Head of caudate nucleus (tissue), 42 donors: ENCODE measurements around the gene TMEM63A.
"Not testable (repeated sequence)": the region's sequence is repeated elsewhere in the genome, so short reads cannot be mapped to it uniquely, and the experiment has no call there.

Source experiments
- DNase-seq, 42 donors: peaks; one replicate each; pipeline versions ENCODE4 v3.0.0 to v3.0.0-alpha.2; 2020 to 2021; ENCODE audit warnings: mixed read lengths in 7 of 42
- intact Hi-C: fragments of 100-400 bp; cut with DNase I; formaldehyde crosslinking; loops from one replicate; pipeline ENCODE4 v1.15.0; 2022

Gene TMEM63A

DNA sequence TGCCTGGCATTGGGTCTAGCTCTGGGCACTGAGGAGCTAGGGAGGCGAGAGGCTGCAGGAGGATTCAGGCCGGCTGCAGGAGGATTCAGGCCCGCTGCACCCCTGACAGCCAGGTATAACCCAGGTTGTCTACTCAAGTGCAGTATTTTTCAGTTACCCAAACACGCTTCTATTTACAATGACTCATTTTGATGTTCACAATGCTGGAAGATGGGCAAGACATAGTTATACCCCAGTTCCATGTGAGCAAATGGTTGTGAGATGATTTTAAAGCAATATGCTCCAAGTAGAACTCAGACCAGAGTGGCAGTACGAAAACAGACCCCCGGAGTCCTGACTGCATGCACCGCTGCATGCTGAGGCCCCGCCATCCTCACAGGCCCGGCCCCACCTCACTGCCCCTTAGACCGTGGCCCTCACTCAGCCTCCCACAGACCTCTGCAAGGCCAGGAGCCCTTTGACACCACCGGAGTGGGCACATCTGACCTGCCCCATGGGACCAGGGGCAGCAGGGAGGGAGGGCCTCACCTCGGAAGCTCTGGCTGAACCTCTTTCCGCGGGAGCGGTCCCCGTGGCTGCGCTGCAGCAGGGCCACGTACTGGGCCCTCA, 6.2 kb upstream of the TMEM63A start:
- DNase-seq: no peak
- intact Hi-C loops: no loop called here

DNA sequence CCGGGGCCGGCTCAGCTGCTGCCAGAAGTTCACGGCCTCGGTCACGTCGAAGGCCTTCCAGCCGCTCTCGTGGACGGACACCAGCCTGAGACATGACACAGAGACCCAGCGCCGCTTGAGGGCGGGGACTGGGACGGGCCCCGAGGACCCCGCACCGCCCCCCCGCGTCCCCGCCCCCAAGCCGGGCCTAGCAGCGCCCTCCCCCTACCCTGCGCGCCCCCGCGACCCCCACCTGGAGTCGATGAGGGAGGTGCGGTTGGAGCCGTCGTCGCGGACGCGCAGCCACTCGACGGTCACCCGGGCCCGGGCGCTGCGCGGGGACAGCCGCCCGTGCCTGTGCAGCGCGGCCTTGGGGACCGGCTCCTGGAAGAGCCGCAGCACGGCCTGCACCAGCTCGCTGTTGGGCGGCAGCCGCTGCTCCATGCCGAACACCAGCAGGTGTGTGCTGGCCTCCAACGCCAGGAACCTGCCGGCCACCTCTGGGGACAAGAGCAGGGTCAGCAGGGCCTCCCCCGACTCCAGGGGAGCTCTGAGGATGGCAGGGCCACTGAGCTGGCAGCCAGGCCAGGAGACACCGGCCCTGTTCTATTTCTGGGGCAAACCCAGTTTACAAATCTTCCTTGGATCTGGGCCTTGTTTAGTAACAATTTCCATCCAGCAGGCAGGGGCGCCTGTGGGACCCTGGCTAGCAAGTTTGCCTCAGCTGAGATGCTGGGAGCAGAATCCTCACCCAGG, 5.5 kb upstream of the TMEM63A start:
- DNase-seq, intact Hi-C loops: not testable (repeated sequence)

DNA sequence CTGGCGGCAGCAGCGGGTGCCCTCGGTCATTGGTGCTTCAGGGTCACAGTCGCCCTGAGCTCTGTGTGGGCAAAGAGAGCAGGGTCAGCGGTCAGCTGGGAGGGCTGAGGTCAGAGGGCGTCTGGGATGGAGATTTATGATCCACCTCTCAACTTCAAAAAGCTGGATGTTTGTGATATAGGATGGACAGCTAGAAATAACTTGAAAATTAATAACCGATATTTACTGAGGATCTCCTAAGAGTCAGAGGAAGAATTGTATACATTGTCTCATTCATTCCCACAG, 4.8 kb upstream of the TMEM63A start:
- intact Hi-C loops: no loop called here

DNA sequence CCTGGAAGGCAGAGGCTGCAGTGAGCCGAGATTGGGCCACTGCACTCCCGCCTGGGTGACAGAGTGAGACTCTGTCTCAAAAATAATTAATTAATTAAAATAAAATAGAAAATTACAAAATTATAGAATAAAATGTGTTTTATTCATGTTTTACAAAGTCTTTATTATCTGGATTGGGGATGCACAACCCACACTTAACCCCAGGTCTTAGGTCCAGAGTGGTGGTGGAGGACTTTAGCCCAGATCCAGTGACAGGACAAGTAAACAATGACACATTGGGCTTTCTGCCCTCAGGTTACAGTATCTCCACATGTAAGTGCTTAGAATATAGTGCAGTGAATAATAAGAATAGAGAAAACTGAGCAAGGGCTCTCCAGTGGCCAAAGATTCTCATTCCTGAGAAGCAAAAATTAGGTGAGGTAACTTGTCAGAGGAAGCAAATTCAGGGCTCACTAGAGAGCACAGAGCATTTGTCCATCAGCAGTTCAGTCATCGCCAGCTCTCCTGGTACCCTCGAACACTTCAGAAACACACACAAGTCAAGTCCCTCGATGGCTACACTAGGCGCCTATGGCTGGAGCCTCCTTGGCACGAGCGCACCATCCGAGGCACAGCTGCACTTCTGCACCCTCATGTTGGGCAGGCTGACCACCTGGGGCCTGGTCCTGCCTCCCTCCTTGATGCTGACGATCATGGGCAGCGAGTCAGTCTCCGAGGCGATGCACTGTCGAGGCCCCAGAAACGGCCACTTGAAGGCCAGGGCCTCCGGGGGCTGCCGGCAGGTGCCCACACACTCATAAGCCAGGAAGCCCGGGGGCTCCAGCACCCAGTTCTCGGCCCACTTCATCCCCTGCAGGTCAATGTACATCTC, 4.2 kb upstream of the TMEM63A start:
- no peak for DNase-seq
- intact Hi-C loops: no loop called here

More for the DNA sequence above, 4.8 kb upstream of the TMEM63A start:
- DNase-seq: no peak

DNA sequence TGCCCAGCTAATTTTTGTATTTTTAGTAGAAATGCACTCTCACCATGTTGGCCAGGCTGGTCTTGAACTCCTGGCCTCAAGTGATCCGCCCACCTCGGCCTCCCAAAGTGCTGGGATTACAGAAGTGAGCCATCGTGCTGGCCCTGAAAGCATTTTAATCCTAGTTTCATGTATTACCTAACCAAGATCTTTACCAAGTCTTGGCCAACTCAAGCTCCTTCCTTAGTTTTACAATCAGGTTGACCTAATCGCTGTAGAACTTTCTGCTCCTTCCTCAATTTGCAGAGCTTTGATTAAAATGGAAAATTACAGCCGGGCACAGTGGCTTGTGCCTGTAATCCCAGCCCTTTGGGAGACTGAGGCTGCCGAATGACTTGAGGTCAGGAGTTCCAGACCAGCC, 3.2 kb upstream of the TMEM63A start:
- no peak for DNase-seq
- intact Hi-C loops: no loop called here

DNA sequence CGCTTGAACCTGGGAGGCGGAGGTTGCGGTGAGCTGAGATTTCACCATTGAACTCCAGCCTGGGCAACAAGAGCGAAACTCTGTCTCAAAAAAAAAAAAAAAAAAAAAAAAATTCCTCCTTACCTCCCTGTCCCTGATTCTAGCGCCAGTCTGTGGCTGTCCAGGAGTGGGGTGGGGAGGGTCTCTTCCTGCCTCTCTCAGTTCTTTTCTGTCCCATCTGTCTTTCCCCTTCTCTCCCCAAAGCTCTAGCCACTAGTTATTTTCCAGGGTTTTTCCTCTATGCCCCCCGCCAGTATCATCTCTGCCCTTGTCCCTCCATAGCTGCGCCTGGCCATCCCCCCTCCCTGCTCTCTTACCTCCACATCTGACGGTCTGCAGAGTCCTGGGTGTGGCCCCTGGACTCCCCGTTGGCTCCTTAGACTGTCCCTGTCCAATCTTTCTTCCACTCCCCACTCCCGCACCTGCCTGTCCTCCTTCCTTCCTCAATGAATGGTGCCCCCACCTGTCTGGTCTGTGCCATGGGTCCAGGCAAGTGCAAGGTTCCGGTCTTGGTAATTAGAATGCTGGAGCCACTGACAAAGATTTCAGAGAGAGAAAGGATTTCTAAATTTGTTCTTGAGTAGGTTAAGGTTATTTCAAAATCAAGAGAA, 1.6 kb upstream of the TMEM63A start:
- no peak for DNase-seq
- intact Hi-C loops: no loop called here

DNA sequence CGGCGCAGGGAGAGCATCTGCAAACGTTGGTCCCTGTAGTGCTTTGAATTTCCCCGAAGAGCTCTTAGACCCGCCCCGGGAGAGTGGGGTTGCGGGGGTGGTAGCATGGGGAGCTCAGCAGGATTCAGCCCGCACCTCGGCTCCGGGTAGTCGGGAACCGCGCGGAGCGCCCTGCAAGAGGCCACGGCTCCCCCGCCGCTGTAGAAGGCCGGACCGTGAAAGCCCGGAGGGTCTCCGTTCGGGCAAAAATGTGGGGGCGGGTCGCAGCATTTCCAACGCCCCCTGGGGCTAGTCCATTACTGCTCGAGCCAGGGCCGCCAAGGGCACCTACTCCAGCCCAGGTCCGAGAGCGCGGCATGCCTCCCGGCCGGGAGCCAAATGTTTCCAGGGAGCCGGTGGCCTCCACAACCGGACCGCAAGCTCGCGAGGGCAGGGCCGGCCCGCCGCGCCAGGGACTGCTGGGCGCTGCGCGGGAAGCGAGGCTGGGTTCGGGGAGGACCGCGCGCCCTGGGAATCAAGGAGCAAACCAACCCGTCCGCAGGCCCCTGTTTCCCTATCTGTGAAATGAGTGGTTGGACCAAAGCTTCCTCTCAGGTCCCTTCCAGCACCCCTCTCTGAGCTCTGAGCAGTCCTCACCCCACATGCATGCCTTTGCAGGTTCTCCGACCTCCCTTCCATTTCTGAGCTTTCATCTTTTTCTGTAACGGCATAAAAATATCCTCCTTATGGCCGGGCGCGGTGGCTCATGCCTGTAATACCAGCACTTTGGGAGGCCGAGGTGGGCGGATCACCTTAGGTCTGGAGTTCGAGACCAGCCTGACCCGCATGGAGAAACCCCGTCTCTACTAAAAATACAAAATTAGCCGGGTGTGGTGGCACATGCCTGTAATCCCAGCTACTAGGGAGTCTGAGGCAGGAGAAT, 775 bp upstream of the TMEM63A start:
- intact Hi-C loops: no loop called here
- DNase-seq: peak in 41 of 42 donors; percentile 21 to 77 (median 58)

DNA sequence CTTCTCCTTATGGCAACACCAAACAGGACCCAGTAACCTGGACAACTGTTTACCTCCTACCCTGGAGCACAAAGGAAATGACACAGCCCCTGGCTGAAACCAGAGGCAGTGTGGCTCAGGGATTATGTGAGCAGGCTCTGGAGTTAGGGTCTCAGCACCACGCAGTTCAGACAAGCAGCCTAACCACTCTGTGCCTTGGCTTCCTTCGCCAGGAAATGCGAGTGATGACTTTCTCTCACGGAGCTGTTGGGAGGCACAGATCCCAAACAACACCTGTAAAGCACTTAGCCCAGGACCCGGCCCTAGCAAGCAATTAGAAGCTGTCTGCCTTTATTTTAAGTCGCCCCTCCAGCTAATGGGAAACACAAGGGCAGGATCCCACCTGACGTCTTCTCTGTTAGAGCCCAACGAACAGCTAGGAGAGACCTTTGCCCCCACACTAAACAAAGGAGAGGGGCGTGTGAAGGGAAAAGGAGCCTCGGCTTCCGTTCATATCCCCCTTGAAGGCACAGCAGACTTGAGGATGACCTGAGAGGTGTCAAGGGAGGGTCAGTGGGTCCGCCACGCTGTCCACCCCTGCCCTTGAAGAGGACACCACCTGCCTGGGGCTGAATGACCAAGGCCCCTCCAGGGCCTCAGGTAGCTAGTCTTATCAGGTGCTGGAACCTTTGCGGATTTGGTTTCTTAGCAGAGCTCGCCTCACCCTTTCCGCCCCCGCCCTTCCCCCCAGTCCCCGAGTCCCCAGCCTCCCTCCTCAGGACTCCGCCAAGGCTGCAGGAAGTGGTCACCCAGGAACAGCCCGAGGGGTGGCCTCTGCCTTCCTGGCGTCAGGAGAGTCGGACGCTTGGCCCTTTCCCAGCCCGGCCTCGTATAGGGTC, 860 bp downstream of the TMEM63A start:
- DNase-seq: peak in 14 of 42 donors; percentile 7 to 63 (median 40)
- intact Hi-C loops: no loop called here

DNA sequence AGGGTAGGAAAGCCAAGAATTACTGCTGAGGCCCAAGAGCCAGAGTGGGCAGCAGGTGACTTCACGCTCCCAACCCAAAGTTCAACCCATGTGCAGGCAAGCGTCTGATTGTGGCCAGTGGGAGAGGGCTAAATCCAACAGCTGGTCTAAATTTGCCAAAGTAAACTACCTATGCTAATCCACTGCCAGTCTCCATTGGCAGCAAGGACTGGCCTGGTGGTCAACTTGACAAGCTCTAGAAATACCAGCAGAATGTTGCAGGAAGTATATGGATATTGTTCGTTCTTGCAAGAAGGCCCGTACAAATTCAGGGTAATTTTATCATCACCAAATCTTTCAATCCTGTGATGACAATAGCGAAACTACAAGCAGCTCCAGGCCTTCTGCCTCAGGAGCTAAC, 1.5 kb downstream of the TMEM63A start:
- intact Hi-C loops: no loop called here

DNA sequence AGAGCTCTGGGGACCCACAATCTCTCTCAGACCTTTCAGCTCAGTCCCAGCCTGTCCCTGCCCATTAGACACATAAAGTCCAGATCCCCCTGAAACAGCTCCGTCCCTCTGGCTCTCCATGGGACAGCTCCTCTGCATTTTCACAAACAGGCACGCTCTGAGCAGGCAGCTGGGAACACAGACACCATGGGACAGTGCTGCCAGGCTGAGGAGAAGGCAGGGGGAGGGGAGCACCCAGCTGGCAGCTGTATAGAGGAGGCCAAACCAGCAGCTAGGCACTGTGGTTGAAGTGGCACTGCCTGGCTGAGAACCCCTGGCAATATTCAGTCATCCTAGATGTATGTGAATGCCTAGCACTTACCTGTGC, 2.0 kb downstream of the TMEM63A start:
- DNase-seq: peak; percentile 61 to 91 (median 82)
- intact Hi-C loops: no loop called here

More for the DNA sequence above, 1.5 kb downstream of the TMEM63A start:
- DNase-seq: no peak

DNA sequence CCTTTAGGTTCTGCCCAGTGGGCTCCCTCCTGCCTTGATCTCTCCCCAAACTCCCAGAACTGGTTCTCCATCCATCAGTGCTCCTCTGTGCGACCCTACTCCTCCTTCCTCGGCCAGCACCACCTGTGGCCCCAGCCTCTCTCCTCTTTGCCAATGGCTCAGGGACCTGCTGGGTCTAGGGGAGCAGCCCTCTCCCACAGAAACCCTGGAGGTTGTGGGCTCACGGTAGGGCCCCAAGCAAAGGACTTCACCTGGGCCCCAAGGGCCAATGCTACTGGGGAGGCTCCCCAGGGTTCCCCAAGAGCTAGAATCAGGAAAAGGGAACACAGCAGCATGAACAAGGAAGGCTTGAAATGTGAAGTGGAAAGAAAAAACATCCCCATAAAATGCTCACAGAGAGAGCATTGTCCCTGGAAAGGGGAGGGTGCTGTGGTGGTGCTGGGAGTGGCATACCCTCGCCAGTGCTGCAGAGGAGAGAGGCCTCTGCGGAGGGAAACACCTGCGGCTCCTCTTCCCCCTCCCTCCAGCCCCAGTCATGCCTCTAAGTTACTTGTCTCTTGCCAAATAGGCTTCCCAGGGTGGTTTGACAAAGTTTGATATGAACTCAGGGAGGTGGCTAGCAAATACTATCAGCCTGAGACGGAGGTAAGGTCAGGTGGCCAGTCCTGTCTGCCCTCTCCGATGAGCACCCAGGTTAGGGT, 2.5 kb downstream of the TMEM63A start:
- intact Hi-C loops: loop anchor here (5.0 kb wide), 1 partner anchor 43 kb away; the partner anchor contains the start of gene PYCR2
- DNase-seq: peak in 33 of 42 donors; percentile 26 to 82 (median 58)

DNA sequence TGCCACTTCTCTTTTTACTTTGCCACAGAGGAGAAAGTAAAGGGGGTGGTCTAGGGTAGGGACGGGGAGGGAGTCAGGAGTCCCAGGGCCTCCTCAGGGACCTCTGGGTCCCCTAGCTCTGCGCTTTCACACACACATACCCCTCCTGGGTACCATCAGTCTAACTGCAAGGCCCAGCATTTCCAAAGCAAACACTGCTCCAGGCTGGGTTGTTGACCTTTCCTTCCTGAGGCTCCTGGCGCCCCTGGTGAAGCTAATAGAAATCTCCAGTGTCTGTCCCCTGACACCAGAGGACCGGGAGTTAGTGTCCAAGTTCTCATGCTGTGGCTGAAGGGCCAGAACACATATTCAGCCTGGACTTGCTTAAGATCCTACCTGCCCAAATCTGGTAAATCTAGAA, 3.9 kb downstream of the TMEM63A start:
- intact Hi-C loops: loop anchor here (5.0 kb wide), 1 partner anchor 44 kb away; the partner anchor contains the start of gene PYCR2
- DNase-seq: no peak

DNA sequence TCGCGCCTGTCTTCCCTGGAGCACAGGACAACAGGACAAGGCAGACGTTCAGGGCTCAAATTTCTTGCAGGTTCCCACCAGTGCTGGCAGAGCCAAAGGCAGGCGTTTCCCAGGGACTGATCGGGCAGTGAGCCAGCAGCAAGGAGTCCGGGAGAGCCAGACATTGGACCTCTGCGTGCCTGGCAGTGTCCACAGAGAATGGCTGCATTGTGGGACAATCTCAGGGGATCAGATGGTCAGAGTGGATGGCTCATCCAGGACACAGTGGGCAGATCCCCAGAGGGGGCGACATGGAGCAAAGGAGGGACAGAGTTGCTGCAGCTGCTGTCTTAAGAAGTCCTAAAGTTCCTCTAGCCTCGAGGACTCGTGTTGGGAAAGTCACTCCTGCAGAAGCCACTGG, 4.6 kb downstream of the TMEM63A start:
- peak; percentile 75 to 97 (median 92) for DNase-seq
- intact Hi-C loops: loop anchor here (5.0 kb wide), 1 partner anchor 45 kb away; the partner anchor contains the start of gene PYCR2

DNA sequence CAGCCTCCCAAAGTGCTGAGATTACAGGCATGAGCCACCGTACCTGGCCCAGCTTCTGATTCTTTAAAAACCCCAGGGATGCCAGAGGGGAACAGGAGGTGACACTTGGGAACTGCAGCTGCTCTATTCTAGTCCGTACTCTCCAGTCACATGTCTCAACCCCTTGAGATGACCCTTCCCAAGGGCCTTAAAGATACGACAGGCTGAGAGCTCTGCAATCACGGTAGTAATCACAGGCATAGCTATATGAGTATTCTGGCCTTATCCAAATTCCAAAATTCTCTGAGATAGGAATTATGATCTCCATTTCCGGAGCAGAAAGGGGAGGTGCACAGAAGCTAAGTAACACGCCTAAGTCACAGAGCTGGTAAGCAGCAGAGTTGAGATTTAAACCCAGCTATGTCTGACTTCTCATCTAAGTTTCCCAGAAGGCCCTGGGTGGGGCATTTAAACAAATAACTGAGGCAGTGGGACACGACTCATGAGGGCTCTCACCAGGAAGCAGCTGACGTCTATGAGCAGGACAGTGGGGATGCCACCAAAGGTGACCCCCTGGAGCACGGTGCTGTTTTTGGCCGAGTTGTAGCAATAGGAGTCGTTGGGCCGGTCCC, 5.2 kb downstream of the TMEM63A start:
- intact Hi-C loops: loop anchor here (5.0 kb wide), 1 partner anchor 45 kb away; the partner anchor contains the start of gene PYCR2
- no peak for DNase-seq

DNA sequence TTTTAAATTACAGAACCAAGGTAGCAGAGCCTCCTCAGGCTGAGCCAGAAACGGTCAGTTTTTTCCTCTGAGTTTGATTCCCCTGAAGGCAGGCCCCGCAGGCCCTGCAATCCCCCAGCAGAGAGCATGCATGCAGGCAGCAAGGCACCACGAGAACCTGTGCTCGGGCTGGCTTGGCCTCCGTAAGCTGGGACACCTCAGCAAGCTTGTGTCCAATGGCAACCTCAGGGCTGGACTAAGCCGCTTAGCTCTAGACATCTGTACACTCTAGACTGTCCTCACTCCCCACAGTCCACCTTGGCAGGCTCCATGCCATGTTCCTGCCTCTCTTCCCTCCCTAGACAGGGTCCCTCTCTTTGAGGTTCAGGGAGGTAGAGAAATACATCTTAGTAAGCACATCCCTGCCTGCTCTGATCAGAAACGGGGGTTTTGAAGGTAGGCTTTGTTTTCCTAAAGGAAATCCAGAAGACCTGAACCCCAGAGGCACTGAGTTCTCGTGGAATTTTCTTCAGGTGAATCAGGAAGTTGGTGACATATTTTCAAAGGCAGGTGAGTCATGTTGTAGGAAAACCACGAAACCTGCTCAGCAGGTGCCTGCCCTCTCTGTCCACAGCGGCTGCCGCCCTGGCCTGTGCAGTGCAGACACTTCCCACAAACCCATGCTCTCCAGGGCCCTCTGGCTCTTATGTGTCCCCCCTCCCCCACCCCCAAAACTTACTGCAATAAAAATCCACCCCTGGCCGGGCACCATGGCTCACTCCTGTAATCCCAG, 7.0 kb downstream of the TMEM63A start:
- intact Hi-C loops: loop anchor here (5.0 kb wide), 1 partner anchor 47 kb away; the partner anchor contains the start of gene PYCR2

More for the DNA sequence above, 7.0 kb downstream of the TMEM63A start:
- DNase-seq: no peak
